HG03196 (cell line): ENCODE results near the gene CA10.

ENCODE experiments used
- ATAC-seq: cut with Tn5 transposase; IDR thresholded peaks from one replicate; pipeline ENCODE4 v1.9.1; 2021; ENCODE audit not compliant: unreplicated experiment

The CA10 gene

GRCh38 chr17:51734462-51734861, 424.1 kb downstream of the CA10 start:
- ATAC-seq: no peak

GRCh38 chr17:51733166-51733565, 425.3 kb downstream of the CA10 start:
- ATAC-seq: no peak

GRCh38 chr17:51731941-51732722, 426.4 kb downstream of the CA10 start:
- ATAC-seq: no peak

- ATAC-seq: no peak
Observed at GRCh38 chr17:51730303-51731050, 428.0 kb downstream of the CA10 start.

GRCh38 chr17:51725185-51725584, 433.3 kb downstream of the CA10 start:
- ATAC-seq: no peak

- no peak for ATAC-seq
Observed at GRCh38 chr17:51724043-51724580, 434.4 kb downstream of the CA10 start.

GRCh38 chr17:51722994-51723393, 435.5 kb downstream of the CA10 start:
- no peak for ATAC-seq

GRCh38 chr17:51721730-51722129, 436.8 kb downstream of the CA10 start:
- no peak for ATAC-seq

GRCh38 chr17:51720439-51720838, 438.1 kb downstream of the CA10 start:
- no peak for ATAC-seq

GRCh38 chr17:51718983-51719382, 439.5 kb downstream of the CA10 start:
- ATAC-seq: no peak

GRCh38 chr17:51711581-51711980, 446.9 kb downstream of the CA10 start:
- no peak for ATAC-seq

GRCh38 chr17:51710634-51710979, 447.9 kb downstream of the CA10 start:
- no peak for ATAC-seq

GRCh38 chr17:51709694-51710633, 448.6 kb downstream of the CA10 start:
- ATAC-seq: no peak

- no peak for ATAC-seq
Observed at GRCh38 chr17:51707216-51707615, 451.3 kb downstream of the CA10 start.

- ATAC-seq: no peak
Observed at GRCh38 chr17:51706093-51706492, 452.4 kb downstream of the CA10 start.

GRCh38 chr17:51703361-51704341, 454.9 kb downstream of the CA10 start:
- ATAC-seq: no peak

GRCh38 chr17:51702963-51703360, 455.6 kb downstream of the CA10 start:
- ATAC-seq: no peak

GRCh38 chr17:51701501-51701900, 457.0 kb downstream of the CA10 start:
- no peak for ATAC-seq

- ATAC-seq: no peak
Observed at GRCh38 chr17:51700011-51700760, 458.3 kb downstream of the CA10 start.
